Kasumi-1 (cell line): ENCODE results near the gene HSBP1.
A peak's percentile ranks its signal among the peaks of the same experiment; 100 is the strongest.

Source experiments
- DNase-seq, 2 experiments: peaks; one replicate each; lab custom pipeline; 2025; lab: John Stamatoyannopoulos, UW

HSBP1 gene

DNA sequence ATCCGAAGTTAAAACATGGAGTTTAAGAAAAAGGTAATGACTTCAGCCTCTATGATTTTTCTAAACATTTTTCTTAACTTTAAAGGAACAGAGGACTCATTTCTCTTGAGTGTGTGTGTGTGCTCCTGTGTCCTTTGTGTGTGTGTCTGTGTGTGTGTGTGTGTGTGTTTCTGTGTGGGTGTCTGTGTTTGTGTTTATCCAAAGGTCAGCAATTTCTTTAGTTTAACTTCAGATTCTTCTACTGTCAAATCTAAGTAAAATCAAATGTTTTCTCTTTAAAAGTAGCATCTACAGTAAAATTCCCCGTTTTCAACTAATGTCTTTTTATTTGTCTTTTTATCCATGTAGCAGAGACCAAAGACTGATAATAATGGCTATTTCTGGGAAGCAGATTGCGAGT, 31.8 kb downstream of the HSBP1 start:
- no peak for DNase-seq

- DNase-seq = no peak
Observed at GRCh38 chr16:83840060-83840617, 32.4 kb downstream of the HSBP1 start.

DNA sequence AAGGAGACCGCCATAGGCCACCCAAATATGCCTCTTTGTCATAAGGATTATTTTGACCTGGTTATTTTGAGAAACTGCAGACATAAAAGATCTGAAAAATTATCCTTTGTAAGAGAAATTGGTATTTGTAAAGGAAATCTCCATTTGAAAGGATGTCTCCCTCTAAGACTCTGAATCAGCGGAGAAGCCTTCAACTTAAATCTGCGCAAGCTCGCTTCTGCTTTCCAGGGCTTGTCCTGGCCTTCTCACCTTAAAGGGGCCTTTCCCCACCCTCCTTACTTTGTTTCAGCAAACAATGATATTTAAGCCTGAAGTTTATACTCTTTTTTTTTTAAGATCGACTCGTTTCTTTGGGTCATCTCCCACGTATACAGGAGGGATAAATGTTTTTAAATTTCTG, 34.5 kb downstream of the HSBP1 start:
- DNase-seq = no peak

- DNase-seq = peak; percentile 43 to 48
Observed at GRCh38 chr16:83842756-83843507, 35.2 kb downstream of the HSBP1 start.

- DNase-seq = peak; percentile 31 to 42
Observed at GRCh38 chr16:83843657-83844056, 35.9 kb downstream of the HSBP1 start.

DNA sequence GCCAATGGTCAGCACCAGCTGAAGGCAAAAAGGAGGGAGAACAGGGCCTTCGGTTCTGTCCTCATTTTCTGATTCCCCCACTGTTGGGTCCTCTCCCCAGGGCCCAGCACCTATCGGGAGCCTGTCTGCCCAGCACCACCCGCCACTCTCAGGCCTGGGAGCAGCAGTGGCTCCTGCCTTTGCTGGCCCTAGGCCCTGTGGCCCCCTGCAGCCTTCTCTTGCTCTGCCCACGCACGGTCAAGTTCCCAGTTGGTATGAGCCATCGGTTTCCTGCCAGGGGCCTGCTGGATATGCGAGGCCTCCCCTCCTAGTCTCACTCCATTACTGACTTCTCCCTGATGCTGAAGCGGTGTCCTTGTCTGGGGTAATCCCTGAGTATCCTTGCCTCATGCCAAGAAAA, 37.5 kb downstream of the HSBP1 start:
- no peak for DNase-seq

- peak; percentile 50 to 59 for DNase-seq
Observed at GRCh38 chr16:83847371-83848225, 39.8 kb downstream of the HSBP1 start.

DNA sequence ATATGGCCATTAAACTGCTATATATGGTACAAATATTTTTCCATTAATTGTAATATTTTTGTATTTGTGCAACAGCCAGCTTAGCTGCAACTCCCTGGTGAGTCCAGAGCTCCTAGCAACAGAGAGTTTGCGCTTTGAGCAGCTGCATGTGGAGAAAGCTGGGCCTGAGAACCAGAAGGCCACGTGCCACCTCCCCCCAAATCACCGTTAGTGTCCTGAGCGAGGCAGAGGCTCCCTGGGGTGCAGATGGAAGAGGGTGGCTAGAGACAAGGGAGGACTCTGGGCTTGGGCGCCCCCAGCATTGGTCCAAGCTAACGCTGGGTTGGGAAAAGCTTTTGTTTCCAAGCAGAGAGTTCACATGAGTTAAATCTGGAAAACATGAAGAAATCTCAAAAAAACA, 41.6 kb downstream of the HSBP1 start:
- DNase-seq = no peak

- no peak for DNase-seq
Observed at GRCh38 chr16:83850947-83851346, 43.2 kb downstream of the HSBP1 start.

DNA sequence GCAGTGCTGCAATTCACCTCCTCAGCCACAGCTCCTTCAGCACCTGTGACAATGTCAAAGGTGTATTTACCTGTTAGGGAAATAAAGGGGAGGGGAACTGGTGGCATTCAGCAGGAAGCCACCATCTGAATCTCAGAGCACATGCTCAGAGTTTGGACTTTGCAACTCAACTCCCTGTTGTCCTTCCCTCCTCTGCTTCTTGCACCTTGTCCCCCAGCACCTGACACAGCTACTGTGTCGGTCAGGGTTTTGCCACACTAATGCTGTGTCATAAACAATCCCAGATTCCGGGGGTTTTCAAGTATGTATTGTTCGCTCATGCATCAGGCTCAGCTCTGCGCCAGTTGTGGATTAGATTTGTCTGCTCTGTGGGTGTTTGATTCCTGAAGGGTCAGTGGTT, 43.7 kb downstream of the HSBP1 start:
- DNase-seq = no peak

- no peak for DNase-seq
Observed at GRCh38 chr16:83852774-83853173, 45.0 kb downstream of the HSBP1 start.

DNA sequence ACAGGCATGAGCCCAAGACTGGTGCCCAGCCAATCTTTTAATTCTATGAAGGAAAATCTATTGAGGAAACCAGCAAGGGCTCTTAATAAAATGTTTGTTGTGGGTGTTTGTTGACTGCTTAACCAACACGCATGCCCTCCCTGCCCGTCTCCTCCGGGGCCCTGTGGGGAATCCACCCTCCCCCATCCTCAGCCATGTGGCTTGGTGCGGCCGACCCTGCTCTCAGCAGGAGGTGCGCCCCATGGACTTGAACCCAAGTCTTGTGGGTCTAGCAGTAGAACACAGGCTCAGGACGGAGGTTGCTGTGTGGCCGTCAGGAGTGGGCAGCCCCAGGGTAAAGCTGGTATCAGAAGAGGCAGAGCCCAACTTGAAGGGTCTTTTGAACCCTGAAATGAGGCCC, 46.1 kb downstream of the HSBP1 start:
- DNase-seq = no peak

GRCh38 chr16:83854420-83854819, 46.6 kb downstream of the HSBP1 start:
- DNase-seq = no peak

DNA sequence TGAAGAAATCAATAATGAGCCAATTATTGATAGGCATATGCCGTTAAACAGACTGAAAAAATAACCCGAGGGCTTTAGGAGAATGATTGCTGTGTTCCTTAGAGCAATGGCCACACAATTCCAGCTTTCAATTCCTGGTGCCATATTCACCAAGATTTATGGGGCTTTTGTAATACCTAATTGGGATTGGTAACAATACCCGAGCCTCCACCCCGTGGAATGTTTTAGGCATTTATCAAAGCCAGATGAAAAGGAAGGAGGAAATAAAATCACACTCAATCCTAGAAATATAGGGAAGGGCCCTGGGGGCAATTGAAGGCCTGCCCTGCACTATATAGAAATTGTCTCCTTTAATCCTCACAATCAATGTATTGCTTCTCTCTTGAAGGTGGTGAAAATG, 49.0 kb downstream of the HSBP1 start:
- no peak for DNase-seq

- DNase-seq = no peak
Observed at GRCh38 chr16:83859265-83859664, 51.5 kb downstream of the HSBP1 start.

- DNase-seq = no peak
Observed at GRCh38 chr16:83862661-83863060, 54.9 kb downstream of the HSBP1 start.

DNA sequence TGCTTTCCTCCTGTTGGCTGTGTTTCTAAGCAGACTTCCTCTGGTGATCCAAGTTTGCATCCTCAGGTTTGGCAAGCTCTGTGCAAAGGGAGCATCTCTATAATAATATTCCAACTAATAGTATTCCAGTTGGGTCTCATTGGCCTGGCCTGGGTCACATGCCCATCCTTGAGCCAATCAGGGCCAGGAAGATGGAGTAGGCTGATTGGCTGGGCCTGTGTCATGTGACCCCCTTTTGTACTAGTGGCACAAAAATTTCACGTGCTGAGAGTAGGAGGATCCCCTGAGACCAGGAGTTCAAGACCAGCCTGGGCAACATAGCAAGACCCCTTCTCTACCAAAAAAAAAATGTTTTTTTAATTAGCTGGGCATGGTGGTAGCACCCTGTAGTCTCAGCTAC, 55.9 kb downstream of the HSBP1 start:
- DNase-seq = no peak
